MM.1S (cell line): Measurements from ENCODE around the gene IGF2BP3.

Experiments
- CTCF ChIP-seq: fragments of 300-600 bp; sonication (generic); IDR thresholded peaks from 2 replicates; pipeline ENCODE4 v1.5.1; 2016; ENCODE audit warnings: antibody characterized with exemption, low read length, mixed read lengths
- EZH2phosphoT487 ChIP-seq: fragments of 300-600 bp; sonication (generic); IDR thresholded peaks from 2 replicates; pipeline ENCODE4 v1.6.1; 2018; ENCODE audit warnings: antibody characterized with exemption, low read length

- no peak for TF ChIP-seq CTCF
- TF ChIP-seq EZH2phosphoT487 = no peak
These were observed 66.3 kb downstream of the IGF2BP3 start for GRCh38 chr7:23403970-23404369.
